Breast epithelium (tissue), 4 donors: ENCODE results near the gene VPS13A. TPM values are rescaled to one million over a fixed set of nuclear protein-coding genes. Genes with fewer than 3 reads are reported as not detected.
"Not testable (repeated sequence)": the region's sequence is repeated elsewhere in the genome, so short reads cannot be mapped to it uniquely, and the experiment has no call there.

ENCODE experiments used
- DNase-seq, 2 donors: peaks; one replicate each; pipeline ENCODE4 v3.0.0-alpha.2; 2019; ENCODE audit warnings: low spot score in 2 of 2
- H3K27ac ChIP-seq, 2 donors: fragments of 200-600 bp; sonication (generic) in 1 of 2; one replicate each; pipeline ENCODE4 v1.5.1; 2016 to 2019; ENCODE audit warnings: mild to moderate bottlenecking in 1 of 2
- H3K27me3 ChIP-seq, 2 donors: fragments of 200-600 bp; sonication (generic) in 1 of 2; one replicate each; pipeline versions ENCODE4 v1.5.1 to v1.6.0; 2017 to 2019; ENCODE audit warnings: control low read depth in 1 of 2, mild to moderate bottlenecking in 1 of 2
- H3K36me3 ChIP-seq: fragments of 200-600 bp; one replicate; pipeline ENCODE4 v1.5.1; 2019
- H3K4me1 ChIP-seq, 2 donors: fragments of 200-600 bp; sonication (generic); one replicate each; pipeline ENCODE4 v1.5.1; 2016 to 2019; ENCODE audit warnings: control low read depth in 1 of 2
- H3K4me3 ChIP-seq, 3 donors: fragments of 200-600 bp; sonication (generic); 1 replicate in 2 of 3; 2 replicates in 1 of 3; pipeline ENCODE4 v1.5.1; 2016 to 2019; ENCODE audit warnings: mild to moderate bottlenecking in 3 of 3, moderate library complexity in 2 of 3
- H3K9me3 ChIP-seq, 2 donors: fragments of 200-600 bp; sonication (generic) in 1 of 2; one replicate each; pipeline ENCODE4 v1.5.1; 2016 to 2019; ENCODE audit warnings: control low read depth in 1 of 2
- CTCF ChIP-seq, 3 donors: fragments of 450-650 bp; IDR thresholded peaks; one replicate each; pipeline ENCODE4 v1.5.1; 2016 to 2017; ENCODE audit warnings: antibody characterized with exemption in 3 of 3, mild to moderate bottlenecking in 3 of 3, moderate library complexity in 3 of 3
- POLR2A ChIP-seq: fragments of 450-650 bp; IDR thresholded peaks from one replicate; pipeline ENCODE4 v1.6.1; 2016; ENCODE audit warnings: antibody characterized with exemption, mild to moderate bottlenecking, moderate library complexity
- POLR2AphosphoS5 ChIP-seq, 3 donors: sonication (generic); formaldehyde crosslinking; IDR thresholded peaks; one replicate each; pipeline ENCODE4 v1.6.1; 2017; ENCODE audit warnings: antibody characterized with exemption in 3 of 3
- intact Hi-C: fragments of 100-400 bp; cut with DNase I; formaldehyde crosslinking; loops from one replicate; pipeline ENCODE4 v1.15.1; 2023; ENCODE audit warnings: low total_unique reads
- total RNA-seq, 3 donors: library from RNA; depleted of rRNA; stranded (reverse); fragments of >200 nt; gene quantifications; one replicate each; pipeline ENCODE4 v1.1.0, GENCODE V29; 2016

The VPS13A gene
- total RNA-seq, 3 donors from 2014 or later, result 26.7 to 62.2 (median 50.5) TPM

GRCh38 chr9:77392328-77392727, 215.0 kb downstream of the VPS13A start:
- no peak for DNase-seq
- Histone ChIP-seq H3K36me3 (no peaks in the 10 kb centered on the region), H3K4me3 (no peak overlapping the region), H3K27ac (no peak overlapping the region), H3K4me1 (no peaks in the 10 kb centered on the region), H3K27me3 (no peaks in the 10 kb centered on the region), H3K9me3 (no peaks in the 10 kb centered on the region)
- TF ChIP-seq CTCF (IDR thresholded peaks at IDR 0.05) (no peak), POLR2AphosphoS5 (IDR thresholded peaks at IDR 0.05) (no peak), POLR2A (no peak)
- intact Hi-C loops, result no loop called here

- DNase-seq, H3K27ac ChIP-seq, intact Hi-C loops, H3K9me3 ChIP-seq, H3K4me1 ChIP-seq, H3K27me3 ChIP-seq, H3K4me3 ChIP-seq, H3K36me3 ChIP-seq: not testable (repeated sequence)
These were observed 221.2 kb downstream of the VPS13A start for GRCh38 chr9:77398581-77398980.

- Histone ChIP-seq H3K36me3 (no peaks in the 10 kb centered on the region), H3K27ac (no peak overlapping the region), H3K4me3 (no peak overlapping the region), H3K27me3 (no peaks in the 10 kb centered on the region), H3K9me3 (no peaks in the 10 kb centered on the region), H3K4me1 (no peaks in the 10 kb centered on the region)
- TF ChIP-seq POLR2AphosphoS5 (IDR thresholded peaks at IDR 0.05) (no peak), POLR2A (no peak), CTCF (IDR thresholded peaks at IDR 0.05) (no peak)
- DNase-seq, result no peak
- intact Hi-C loops, result no loop called here
These were observed 222.6 kb downstream of the VPS13A start for GRCh38 chr9:77399964-77400363.

GRCh38 chr9:77402286-77402685, 225.0 kb downstream of the VPS13A start:
- H3K4me3 ChIP-seq, result no peak overlapping the region
- no peaks in the 10 kb centered on the region for H3K4me1 ChIP-seq
- H3K27ac ChIP-seq, result no peak overlapping the region
- H3K36me3 ChIP-seq, result no peaks in the 10 kb centered on the region
- TF ChIP-seq POLR2A (no peak), POLR2AphosphoS5 (IDR thresholded peaks at IDR 0.05) (no peak), CTCF (IDR thresholded peaks at IDR 0.05) (no peak)
- H3K9me3 ChIP-seq, result no peaks in the 10 kb centered on the region
- H3K27me3 ChIP-seq, result no peaks in the 10 kb centered on the region
- intact Hi-C loops, result no loop called here
- no peak for DNase-seq

DNA sequence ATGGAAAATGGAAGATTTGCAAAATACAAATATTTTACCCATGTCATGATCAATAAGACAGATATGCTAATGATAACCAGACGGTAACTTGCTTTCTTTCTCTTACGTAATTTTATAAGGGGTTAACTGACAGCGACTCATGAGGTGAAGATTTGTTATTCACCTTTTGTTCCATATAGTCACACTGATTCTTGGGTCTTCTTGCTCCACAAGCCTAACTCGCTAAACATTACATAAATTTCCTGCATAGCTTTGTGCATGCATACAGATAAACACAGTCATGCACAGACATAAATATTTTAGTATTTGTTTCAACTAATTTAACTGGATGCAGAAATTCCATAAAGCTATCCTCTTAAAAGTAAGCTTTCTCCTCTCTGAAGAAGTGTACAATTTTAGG, 225.9 kb downstream of the VPS13A start:
- DNase-seq, result no peak
- intact Hi-C loops, result no loop called here
- TF ChIP-seq POLR2AphosphoS5 (IDR thresholded peaks at IDR 0.05), result no peak

GRCh38 chr9:77408521-77408920, 231.2 kb downstream of the VPS13A start:
- H3K9me3 ChIP-seq, H3K4me3 ChIP-seq, H3K36me3 ChIP-seq, intact Hi-C loops, H3K4me1 ChIP-seq, H3K27ac ChIP-seq, DNase-seq, H3K27me3 ChIP-seq: not testable (repeated sequence)

More for the DNA sequence above, 225.9 kb downstream of the VPS13A start:
- peaks cover 3% of the 10 kb centered on the region for H3K36me3 ChIP-seq
- no peaks in the 10 kb centered on the region for H3K27me3 ChIP-seq
- H3K9me3 ChIP-seq, result no peaks in the 10 kb centered on the region
- H3K4me3 ChIP-seq, result no peak overlapping the region
- no peak overlapping the region for H3K27ac ChIP-seq
- H3K4me1 ChIP-seq, result no peaks in the 10 kb centered on the region

DNA sequence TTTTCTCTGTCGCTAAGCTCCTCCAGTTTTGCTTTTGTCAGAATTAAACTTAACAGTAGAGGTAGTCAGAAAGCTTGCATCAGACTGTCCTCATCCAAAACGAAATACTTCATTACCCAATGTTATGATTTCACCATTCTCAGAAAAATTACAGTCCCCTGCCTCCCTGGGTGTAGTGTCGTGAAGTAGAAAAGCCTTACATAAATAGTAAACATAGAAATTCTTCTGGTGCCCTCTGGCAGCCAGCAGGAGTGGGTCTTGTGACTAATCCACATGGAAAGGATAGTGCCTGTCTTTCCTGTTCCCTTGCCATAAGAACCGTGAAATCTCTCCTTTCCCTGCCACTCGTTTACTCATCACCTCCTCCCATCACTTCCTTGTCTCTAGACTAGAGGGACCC, 240.2 kb downstream of the VPS13A start:
- H3K27me3 ChIP-seq, result no peaks in the 10 kb centered on the region
- intact Hi-C loops, result no loop called here
- no peak for DNase-seq
- no peaks in the 10 kb centered on the region for H3K36me3 ChIP-seq
- H3K9me3 ChIP-seq, result peaks cover 0 to 2% of the 10 kb centered on the region in 2 donors
- no peak overlapping the region for H3K4me3 ChIP-seq
- no peak overlapping the region for H3K27ac ChIP-seq
- no peaks in the 10 kb centered on the region for H3K4me1 ChIP-seq
- TF ChIP-seq CTCF (IDR thresholded peaks at IDR 0.05), result no peak
- no peak for TF ChIP-seq POLR2A
- no peak for TF ChIP-seq POLR2AphosphoS5 (IDR thresholded peaks at IDR 0.05)
